Ovary (tissue), 9 donors: Measurements from ENCODE around the gene SIL1. TPM values are rescaled to one million over a fixed set of nuclear protein-coding genes. Genes with fewer than 3 reads are reported as not detected.

ENCODE experiments used
- DNase-seq, 5 donors: peaks; one replicate each; pipeline ENCODE4 v3.0.0-alpha.2; 2019 to 2020
- H3K27ac ChIP-seq, 2 donors: fragments of 200-600 bp; one replicate each; pipeline versions ENCODE4 v1.5.1 to v1.8.0; 2019 to 2022
- H3K27me3 ChIP-seq: fragments of 200-600 bp; one replicate; pipeline ENCODE4 v1.8.0; 2022
- H3K36me3 ChIP-seq: fragments of 200-600 bp; sonication (generic); one replicate; pipeline ENCODE4 v1.5.1; 2019
- H3K4me1 ChIP-seq: one replicate; pipeline ENCODE4 v1.8.1; 2013; ENCODE audit warnings: mild to moderate bottlenecking, moderate library complexity; ENCODE audit not compliant: insufficient read depth
- H3K4me3 ChIP-seq: fragments of 200-600 bp; sonication (generic); one replicate; pipeline ENCODE4 v1.5.1; 2017
- H3K9me3 ChIP-seq, 2 donors: fragments of 200-600 bp in 1 of 2; sonication (generic) in 1 of 2; one replicate each; pipeline versions ENCODE4 v1.5.1 to v1.8.1; 2013 to 2019; ENCODE audit warnings: mild to moderate bottlenecking in 1 of 2, moderate library complexity in 1 of 2
- EP300 ChIP-seq: sonication (generic); formaldehyde crosslinking; IDR thresholded peaks from one replicate; pipeline ENCODE4 v1.6.1; 2017; ENCODE audit warnings: antibody characterized with exemption
- POLR2A ChIP-seq: fragments of 450-650 bp; IDR thresholded peaks from one replicate; pipeline ENCODE4 v1.6.1; 2017; ENCODE audit warnings: antibody characterized with exemption, mild to moderate bottlenecking, moderate library complexity
- WGBS, 3 donors: extraction: QIAGEN DNeasy Blood & Tissue Kit in 1 of 3; methylation state at CpG; one replicate each; pipeline versions ENCODE4 v1.1.5 to v1.1.7; 2013 to 2017; 5-methylcytosine and 5-hydroxymethylcytosine counted together
- intact Hi-C, 4 donors: fragments of 100-400 bp; cut with DNase I; formaldehyde crosslinking; loops; one replicate each; pipeline versions ENCODE4 v1.11.0 to v1.15.1; 2022 to 2023
- polyA plus RNA-seq, 2 donors: library from polyadenylated mRNA; stranded (reverse); fragments of 200-250 nt in 1 of 2; fragments of 350-450 nt in 1 of 2; fragmentation: Illumina TruSeq in 1 of 2; extraction: RNeasy Lipid Tissue Mini Kit (QIAGEN cat#74804) in 1 of 2; gene quantifications; one replicate each; pipeline ENCODE4 v1.2.3, GENCODE V29; 2013 to 2014
- total RNA-seq, 7 donors: library from RNA; depleted of rRNA in 2 of 7; stranded (reverse); fragments of >200 nt in 2 of 7; fragmentation: NEBNext Ultra II Directional in 3 of 7; extraction: Animal tissue kit (Norgen Biotek cat#: 25700) in 3 of 7; gene quantifications; one replicate each; pipeline versions ENCODE4 v1.1.0 to v1.2.4, GENCODE V29; 2016 to 2023
- TF ChIP-seq, protein P1 (sequence below), 3 donors: fragments of 450-650 bp in 2 of 3; fragments of 200-600 bp in 1 of 3; IDR thresholded peaks; one replicate each; pipeline versions ENCODE4 v1.5.1 to v1.8.0; 2016 to 2022; ENCODE audit warnings: antibody characterized with exemption in 3 of 3, mild to moderate bottlenecking in 1 of 3
- donor health status: DM: no; HTN: no; CAD: no; lungs with moderate emphysema.
- donor health status: DM: no; HTN: no; CAD: no.
- donor health status: Bipolar disorder and iron deficiency.
- donor health status: DM: yes; HTN: yes; CAD: no.
- donor health status: DM: no; HTN: no; CAD: no.
- donor health status: DM: yes; HTN: yes; CAD: no.

SIL1 gene
- total and polyA plus RNA-seq, 9 donors, result 15.7 to 93.0 (median 34.9) TPM

DNA sequence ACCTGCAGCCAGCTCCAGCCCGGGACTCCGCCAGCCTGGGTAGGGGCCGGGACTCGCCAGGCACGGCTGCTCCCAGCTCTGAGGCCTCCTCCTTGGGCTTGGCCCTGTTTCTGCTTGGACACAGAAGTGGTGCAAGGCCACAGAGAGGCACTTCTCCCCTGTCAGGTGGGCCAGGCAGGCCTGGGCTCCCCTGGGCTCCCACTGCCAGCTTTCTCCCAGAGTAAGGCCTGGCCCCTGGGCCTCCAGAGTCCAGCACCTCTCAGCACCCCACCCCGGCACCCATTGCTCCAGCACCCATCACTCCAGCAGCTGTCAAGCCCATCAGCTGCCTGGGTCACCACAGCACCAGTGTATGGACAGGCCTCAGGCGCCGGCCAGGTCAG is 251.9 kb downstream of the SIL1 start:
- DNase-seq, result peak in 1 of 5 donors; percentile 23
- H3K36me3 ChIP-seq, result no peaks in the 10 kb centered on the region
- intact Hi-C loops, result no loop called here
- H3K9me3 ChIP-seq, result no peaks in the 10 kb centered on the region
- no peak for TF ChIP-seq POLR2A
- no peak for TF ChIP-seq EP300
- TF ChIP-seq, protein P1, sequence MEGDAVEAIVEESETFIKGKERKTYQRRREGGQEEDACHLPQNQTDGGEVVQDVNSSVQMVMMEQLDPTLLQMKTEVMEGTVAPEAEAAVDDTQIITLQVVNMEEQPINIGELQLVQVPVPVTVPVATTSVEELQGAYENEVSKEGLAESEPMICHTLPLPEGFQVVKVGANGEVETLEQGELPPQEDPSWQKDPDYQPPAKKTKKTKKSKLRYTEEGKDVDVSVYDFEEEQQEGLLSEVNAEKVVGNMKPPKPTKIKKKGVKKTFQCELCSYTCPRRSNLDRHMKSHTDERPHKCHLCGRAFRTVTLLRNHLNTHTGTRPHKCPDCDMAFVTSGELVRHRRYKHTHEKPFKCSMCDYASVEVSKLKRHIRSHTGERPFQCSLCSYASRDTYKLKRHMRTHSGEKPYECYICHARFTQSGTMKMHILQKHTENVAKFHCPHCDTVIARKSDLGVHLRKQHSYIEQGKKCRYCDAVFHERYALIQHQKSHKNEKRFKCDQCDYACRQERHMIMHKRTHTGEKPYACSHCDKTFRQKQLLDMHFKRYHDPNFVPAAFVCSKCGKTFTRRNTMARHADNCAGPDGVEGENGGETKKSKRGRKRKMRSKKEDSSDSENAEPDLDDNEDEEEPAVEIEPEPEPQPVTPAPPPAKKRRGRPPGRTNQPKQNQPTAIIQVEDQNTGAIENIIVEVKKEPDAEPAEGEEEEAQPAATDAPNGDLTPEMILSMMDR (IDR thresholded peaks at IDR 0.05), result no peak
- peaks cover 4% of the 10 kb centered on the region for H3K4me1 ChIP-seq
- 87 to 90% (median 89%) methylated on average over 5 to 8 of the region's 8 CpGs for WGBS, 3 donors
- H3K27ac ChIP-seq, result no peak overlapping the region
- no peaks in the 10 kb centered on the region for H3K27me3 ChIP-seq
- no peak overlapping the region for H3K4me3 ChIP-seq

- peaks cover 4% of the 10 kb centered on the region for H3K4me1 ChIP-seq
- no peaks in the 10 kb centered on the region for H3K27me3 ChIP-seq
- no peak for DNase-seq
- H3K27ac ChIP-seq, result no peak overlapping the region
- 81 to 90% (median 84%) methylated on average over 14 to 23 of the region's 23 CpGs for WGBS, 3 donors
- no peak overlapping the region for H3K4me3 ChIP-seq
- intact Hi-C loops, result no loop called here
- H3K36me3 ChIP-seq, result no peaks in the 10 kb centered on the region
- TF ChIP-seq POLR2A (no peak), EP300 (no peak)
- TF ChIP-seq, protein P1 (IDR thresholded peaks at IDR 0.05), result no peak
- H3K9me3 ChIP-seq, result no peaks in the 10 kb centered on the region
Measured at GRCh38 chr5:138945421-138946240, 252.5 kb downstream of the SIL1 start.

DNA sequence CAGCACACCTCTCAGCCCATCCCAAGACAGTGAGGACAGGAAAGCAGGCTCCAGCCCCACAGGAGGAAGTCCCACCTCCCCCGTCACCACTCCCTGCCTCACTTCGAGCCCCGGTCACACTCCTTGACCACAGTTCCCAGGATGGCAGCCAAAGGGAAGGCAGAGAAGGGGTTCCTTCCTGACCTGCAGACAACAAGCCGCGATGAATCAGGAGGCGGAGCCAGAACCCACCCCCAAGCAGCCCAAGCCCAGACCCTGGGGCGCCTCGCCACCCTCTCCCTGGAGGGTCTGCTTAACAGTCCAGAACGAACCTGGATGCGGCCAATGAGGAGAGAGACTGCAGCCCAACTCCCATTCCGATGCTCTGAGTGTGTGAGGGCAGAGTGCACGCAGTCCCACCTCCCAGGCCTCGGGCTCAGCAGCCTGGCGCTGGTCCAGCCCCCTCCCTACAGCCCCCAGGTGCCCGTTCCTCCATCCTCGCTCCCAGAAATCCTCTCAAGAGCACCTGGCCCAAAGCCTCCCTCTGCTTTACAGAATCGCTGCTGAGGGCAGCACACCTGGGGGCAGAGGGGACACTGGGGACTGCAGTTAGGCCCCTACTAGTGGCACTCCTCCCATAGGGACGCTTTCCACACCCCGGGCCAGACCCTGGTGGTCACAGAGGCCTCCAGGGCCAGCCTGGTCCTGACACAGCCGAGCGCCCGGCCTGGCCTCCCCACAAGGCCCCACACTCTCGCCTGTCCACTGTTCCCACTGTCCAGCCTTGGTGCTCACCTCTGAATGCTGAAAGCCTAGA is 253.4 kb downstream of the SIL1 start:
- WGBS, 3 donors, result 77 to 81% (median 79%) methylated on average over 23 of the region's 23 CpGs
- DNase-seq, result peak in 1 of 5 donors; percentile 30
- Histone ChIP-seq H3K4me1 (peaks cover 4% of the 10 kb centered on the region), H3K4me3 (no peak overlapping the region), H3K9me3 (no peaks in the 10 kb centered on the region), H3K27ac (no peak overlapping the region), H3K27me3 (no peaks in the 10 kb centered on the region), H3K36me3 (no peaks in the 10 kb centered on the region)
- intact Hi-C loops, result no loop called here
- TF ChIP-seq POLR2A, result no peak

GRCh38 chr5:138943599-138944173 is 254.5 kb downstream of the SIL1 start:
- TF ChIP-seq, protein P1 (IDR thresholded peaks at IDR 0.05), result no peak
- no peak for TF ChIP-seq EP300
- no peak for TF ChIP-seq POLR2A
- Histone ChIP-seq H3K27ac (no peak overlapping the region), H3K4me1 (peaks cover 4% of the 10 kb centered on the region), H3K27me3 (no peaks in the 10 kb centered on the region), H3K4me3 (no peak overlapping the region), H3K9me3 (no peaks in the 10 kb centered on the region), H3K36me3 (no peaks in the 10 kb centered on the region)
- intact Hi-C loops, result no loop called here
- 94 to 95% (median 94%) methylated on average over 6 of the region's 6 CpGs for WGBS, 3 donors
- no peak for DNase-seq
